HS-5 (cell line): ENCODE results near the gene FOXQ1.
A peak's percentile ranks its signal among the peaks of the same experiment; 100 is the strongest.
"Not testable (repeated sequence)": the region's sequence is repeated elsewhere in the genome, so short reads cannot be mapped to it uniquely, and the experiment has no call there.

ENCODE experiments used
- DNase-seq: peaks from one replicate; pipeline ENCODE4 v3.0.0-alpha.2; 2012; ENCODE audit warnings: low read depth

Gene FOXQ1

GRCh38 chr6:1322156-1322555 lies 10.3 kb downstream of the FOXQ1 start:
- DNase-seq: no peak

- no peak for DNase-seq
Observed at GRCh38 chr6:1322696-1323219, 10.9 kb downstream of the FOXQ1 start.

- DNase-seq: no peak
Observed at GRCh38 chr6:1324936-1325335, 13.0 kb downstream of the FOXQ1 start.

- DNase-seq: peak; percentile 97
Observed at GRCh38 chr6:1325461-1326309, 13.8 kb downstream of the FOXQ1 start.

GRCh38 chr6:1326535-1327121 lies 14.7 kb downstream of the FOXQ1 start:
- no peak for DNase-seq

GRCh38 chr6:1327630-1328029 lies 15.7 kb downstream of the FOXQ1 start:
- no peak for DNase-seq

- DNase-seq: no peak
Observed at GRCh38 chr6:1328129-1328800, 16.4 kb downstream of the FOXQ1 start.

- DNase-seq: no peak
Observed at GRCh38 chr6:1329708-1330107, 17.8 kb downstream of the FOXQ1 start.

GRCh38 chr6:1334684-1335083 lies 22.8 kb downstream of the FOXQ1 start:
- no peak for DNase-seq

GRCh38 chr6:1335367-1336037 lies 23.6 kb downstream of the FOXQ1 start:
- DNase-seq: peak; percentile 91

- DNase-seq: no peak
Observed at GRCh38 chr6:1336246-1336843, 24.4 kb downstream of the FOXQ1 start.

- DNase-seq: no peak
Observed at GRCh38 chr6:1337791-1338190, 25.9 kb downstream of the FOXQ1 start.

- no peak for DNase-seq
Observed at GRCh38 chr6:1346101-1346500, 34.2 kb downstream of the FOXQ1 start.

- no peak for DNase-seq
Observed at GRCh38 chr6:1346558-1347091, 34.7 kb downstream of the FOXQ1 start.

GRCh38 chr6:1347161-1347560 lies 35.3 kb downstream of the FOXQ1 start:
- no peak for DNase-seq

GRCh38 chr6:1348675-1349074 lies 36.8 kb downstream of the FOXQ1 start:
- no peak for DNase-seq

- no peak for DNase-seq
Observed at GRCh38 chr6:1349655-1350054, 37.8 kb downstream of the FOXQ1 start.

- DNase-seq: no peak
Observed at GRCh38 chr6:1351381-1352008, 39.6 kb downstream of the FOXQ1 start.

- DNase-seq: not testable (repeated sequence)
Observed at GRCh38 chr6:1355068-1355467, 43.2 kb downstream of the FOXQ1 start.

- not testable (repeated sequence) for DNase-seq
Observed at GRCh38 chr6:1361717-1362116, 49.8 kb downstream of the FOXQ1 start.

GRCh38 chr6:1362643-1363042 lies 50.7 kb downstream of the FOXQ1 start:
- DNase-seq: no peak
